Measurements from ENCODE around the gene ZMAT5. TPM values are rescaled to one million over a fixed set of nuclear protein-coding genes. Genes with fewer than 3 reads are reported as not detected.

Gene ZMAT5
- total and polyA plus RNA-seq, 10 donors = 15.1 to 27.0 (median 19.9) TPM

- Histone ChIP-seq H3K4me1 (peaks cover 11 to 42% (median 26%) of the 10 kb centered on the region in 6 donors), H3K9me3 (no peaks in the 10 kb centered on the region), H3K4me3 (no peak overlapping the region), H3K27me3 (replicated peaks in 1 of 7) (no peaks in the 10 kb centered on the region), H3K27ac (peak overlapping the region in 7 of 8 donors; percentile 67 to 83 (median 76)), H3K36me3 (peaks cover 2 to 100% (median 83%) of the 10 kb centered on the region in 6 donors)
- no peak for TF ChIP-seq POLR2A (IDR thresholded peaks at IDR 0.05)
- no peak for TF ChIP-seq CTCF (IDR thresholded peaks at IDR 0.05 in 8 of 11, conservative IDR thresholded peaks at IDR 0.05 in 3 of 11)
- TF ChIP-seq POLR2AphosphoS5 (IDR thresholded peaks at IDR 0.05) = no peak
- intact Hi-C loops (cut with DNase I; ENCODE audit: low total_unique reads) = no loop called here
- WGBS, 5 donors = 33 to 66% (median 49%) methylated on average over 6 of the region's 6 CpGs
- no peak for DNase-seq
Measured at GRCh38 chr22:29798318-29798717, 31.5 kb upstream of the ZMAT5 start.

GRCh38 chr22:29797351-29797750 is 30.5 kb upstream of the ZMAT5 start:
- H3K4me3 ChIP-seq = no peak overlapping the region
- DNase-seq = no peak
- no peaks in the 10 kb centered on the region for H3K9me3 ChIP-seq
- H3K27me3 ChIP-seq (replicated peaks in 1 of 7) = no peaks in the 10 kb centered on the region
- 53 to 83% (median 72%) methylated on average over 3 of the region's 3 CpGs for WGBS, 5 donors
- H3K27ac ChIP-seq = peak overlapping the region in 3 of 8 donors; percentile 34 to 83 (median 76)
- peaks cover 5 to 100% (median 83%) of the 10 kb centered on the region in 6 donors for H3K36me3 ChIP-seq
- H3K4me1 ChIP-seq = peaks cover 11 to 42% (median 26%) of the 10 kb centered on the region in 6 donors
- TF ChIP-seq POLR2AphosphoS5 (IDR thresholded peaks at IDR 0.05) (no peak), POLR2A (IDR thresholded peaks at IDR 0.05) (no peak), CTCF (IDR thresholded peaks at IDR 0.05 in 8 of 11, conservative IDR thresholded peaks at IDR 0.05 in 3 of 11) (no peak)
- intact Hi-C loops (cut with DNase I; ENCODE audit: low total_unique reads) = no loop called here

GRCh38 chr22:29795663-29796062 is 28.9 kb upstream of the ZMAT5 start:
- Histone ChIP-seq H3K9me3 (no peaks in the 10 kb centered on the region), H3K4me1 (peaks cover 11 to 42% (median 26%) of the 10 kb centered on the region in 6 donors), H3K36me3 (peaks cover 5 to 100% (median 82%) of the 10 kb centered on the region in 6 donors), H3K27me3 (replicated peaks in 1 of 7) (no peaks in the 10 kb centered on the region), H3K27ac (no peak overlapping the region), H3K4me3 (no peak overlapping the region)
- intact Hi-C loops (cut with DNase I; ENCODE audit: low total_unique reads) = no loop called here
- no peak for DNase-seq
- 87 to 97% (median 95%) methylated on average over 5 of the region's 5 CpGs for WGBS, 5 donors
- no peak for TF ChIP-seq POLR2A (IDR thresholded peaks at IDR 0.05)
- no peak for TF ChIP-seq CTCF (IDR thresholded peaks at IDR 0.05 in 8 of 11, conservative IDR thresholded peaks at IDR 0.05 in 3 of 11)
- no peak for TF ChIP-seq POLR2AphosphoS5 (IDR thresholded peaks at IDR 0.05)

- no peak overlapping the region for H3K4me3 ChIP-seq
- H3K27me3 ChIP-seq (replicated peaks in 1 of 7) = no peaks in the 10 kb centered on the region
- TF ChIP-seq POLR2A (IDR thresholded peaks at IDR 0.05) (no peak), CTCF (IDR thresholded peaks at IDR 0.05 in 8 of 11, conservative IDR thresholded peaks at IDR 0.05 in 3 of 11) (no peak), POLR2AphosphoS5 (IDR thresholded peaks at IDR 0.05) (no peak)
- 85 to 97% (median 94%) methylated on average over 11 to 17 of the region's 17 CpGs for WGBS, 5 donors
- H3K36me3 ChIP-seq = peaks cover 8 to 100% (median 86%) of the 10 kb centered on the region in 6 donors
- peaks cover 7 to 33% (median 15%) of the 10 kb centered on the region in 6 donors for H3K4me1 ChIP-seq
- no peak overlapping the region for H3K27ac ChIP-seq
- H3K9me3 ChIP-seq = no peaks in the 10 kb centered on the region
- DNase-seq = no peak
- intact Hi-C loops (cut with DNase I; ENCODE audit: low total_unique reads) = no loop called here
Measured at GRCh38 chr22:29793396-29793795, 26.6 kb upstream of the ZMAT5 start.
